ENCODE data around the gene PHLDA2. TPM values are rescaled to one million over a fixed set of nuclear protein-coding genes. Genes with fewer than 3 reads are reported as not detected.

PHLDA2 gene
- total RNA-seq, 1 experiment from 2014 or later = 111 TPM

DNA sequence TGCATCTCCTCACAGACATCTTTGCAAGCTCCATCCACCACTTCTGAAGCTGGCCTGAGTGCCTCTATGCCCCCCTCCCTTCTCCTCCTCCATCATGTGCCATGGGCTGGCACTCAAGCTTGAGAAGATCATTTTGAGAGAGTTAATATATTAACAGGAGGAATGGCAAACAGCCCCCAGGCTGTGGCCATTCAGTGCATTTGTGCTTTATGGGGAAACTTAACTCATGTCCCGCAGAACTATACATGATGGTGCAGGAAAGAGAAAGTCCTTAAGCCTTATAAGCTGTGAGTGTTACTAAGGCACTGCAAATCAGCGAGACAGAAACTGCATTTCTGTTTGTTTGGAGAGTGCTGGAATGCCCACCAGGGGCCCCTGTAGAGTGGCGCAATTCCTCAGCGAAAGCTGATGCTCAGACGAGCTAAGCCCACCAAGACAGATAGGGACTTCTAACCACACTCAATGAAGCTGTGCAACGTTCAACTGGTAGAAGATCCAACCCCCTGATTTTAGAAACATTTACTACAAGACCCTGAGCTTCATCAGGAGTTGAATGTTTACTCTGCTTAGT, 26.8 kb upstream of the PHLDA2 start:
- H3K36me3 Mint-ChIP-seq (ENCODE audit: insufficient read depth, unreplicated experiment) = peaks cover 75% of the 10 kb centered on the region
- CTCF ChIA-PET = no interaction called here
- no TSS peak for BruUV-seq (replicated peaks)
- intact Hi-C loops (cut with micrococcal nuclease; ENCODE audit: unreplicated experiment) = no loop called here
- peaks cover 12% of the 10 kb centered on the region for H3K4me1 Mint-ChIP-seq (ENCODE audit: low read depth, unreplicated experiment)
- TF ChIP-seq, protein P1, sequence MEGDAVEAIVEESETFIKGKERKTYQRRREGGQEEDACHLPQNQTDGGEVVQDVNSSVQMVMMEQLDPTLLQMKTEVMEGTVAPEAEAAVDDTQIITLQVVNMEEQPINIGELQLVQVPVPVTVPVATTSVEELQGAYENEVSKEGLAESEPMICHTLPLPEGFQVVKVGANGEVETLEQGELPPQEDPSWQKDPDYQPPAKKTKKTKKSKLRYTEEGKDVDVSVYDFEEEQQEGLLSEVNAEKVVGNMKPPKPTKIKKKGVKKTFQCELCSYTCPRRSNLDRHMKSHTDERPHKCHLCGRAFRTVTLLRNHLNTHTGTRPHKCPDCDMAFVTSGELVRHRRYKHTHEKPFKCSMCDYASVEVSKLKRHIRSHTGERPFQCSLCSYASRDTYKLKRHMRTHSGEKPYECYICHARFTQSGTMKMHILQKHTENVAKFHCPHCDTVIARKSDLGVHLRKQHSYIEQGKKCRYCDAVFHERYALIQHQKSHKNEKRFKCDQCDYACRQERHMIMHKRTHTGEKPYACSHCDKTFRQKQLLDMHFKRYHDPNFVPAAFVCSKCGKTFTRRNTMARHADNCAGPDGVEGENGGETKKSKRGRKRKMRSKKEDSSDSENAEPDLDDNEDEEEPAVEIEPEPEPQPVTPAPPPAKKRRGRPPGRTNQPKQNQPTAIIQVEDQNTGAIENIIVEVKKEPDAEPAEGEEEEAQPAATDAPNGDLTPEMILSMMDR (IDR thresholded peaks at IDR 0.05; ENCODE audit: unreplicated experiment) = no peak
- no peak overlapping the region for H3K4me3 Mint-ChIP-seq (ENCODE audit: low read depth, unreplicated experiment)
- H3K9me3 Mint-ChIP-seq (ENCODE audit: low read depth, unreplicated experiment) = no peaks in the 10 kb centered on the region
- no peaks in the 10 kb centered on the region for H3K27me3 Mint-ChIP-seq (ENCODE audit: unreplicated experiment)
- no peak overlapping the region for H3K27ac Mint-ChIP-seq (ENCODE audit: unreplicated experiment)
- DNase-seq = no peak

DNA sequence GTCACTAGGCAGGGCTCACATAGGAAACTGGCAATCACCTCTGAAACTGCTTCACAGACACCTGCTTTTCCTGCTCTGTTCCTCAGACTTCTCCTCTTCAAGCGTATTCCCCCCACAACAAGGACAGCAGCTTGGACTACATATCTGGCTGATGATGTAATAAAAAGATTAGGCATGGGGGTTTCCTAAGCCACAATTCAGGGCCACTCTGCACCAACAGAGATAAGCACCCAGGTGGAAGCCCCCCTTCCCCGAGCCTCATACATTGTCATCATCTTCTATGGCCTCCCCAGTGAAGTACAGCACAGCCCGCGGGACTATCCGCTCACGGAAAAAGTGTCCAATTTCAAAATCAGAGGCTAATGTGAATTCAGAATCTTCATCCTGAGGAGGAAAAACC, 25.0 kb upstream of the PHLDA2 start:
- peaks cover 27% of the 10 kb centered on the region for H3K4me1 Mint-ChIP-seq (ENCODE audit: low read depth, unreplicated experiment)
- no TSS peak for BruUV-seq (replicated peaks)
- H3K4me3 Mint-ChIP-seq (ENCODE audit: low read depth, unreplicated experiment) = no peak overlapping the region
- H3K9me3 Mint-ChIP-seq (ENCODE audit: low read depth, unreplicated experiment) = no peaks in the 10 kb centered on the region
- no peaks in the 10 kb centered on the region for H3K27me3 Mint-ChIP-seq (ENCODE audit: unreplicated experiment)
- no peak for DNase-seq
- CTCF ChIA-PET = interaction anchor here (1.9 kb wide), 1 partner anchor 14 kb away, joined by 4 read pairs; no protein-coding TSS in a partner anchor
- intact Hi-C loops (cut with micrococcal nuclease; ENCODE audit: unreplicated experiment) = no loop called here
- no peak overlapping the region for H3K27ac Mint-ChIP-seq (ENCODE audit: unreplicated experiment)
- TF ChIP-seq, protein P1 (IDR thresholded peaks at IDR 0.05; ENCODE audit: unreplicated experiment) = no peak
- peaks cover 71% of the 10 kb centered on the region for H3K36me3 Mint-ChIP-seq (ENCODE audit: insufficient read depth, unreplicated experiment)

DNA sequence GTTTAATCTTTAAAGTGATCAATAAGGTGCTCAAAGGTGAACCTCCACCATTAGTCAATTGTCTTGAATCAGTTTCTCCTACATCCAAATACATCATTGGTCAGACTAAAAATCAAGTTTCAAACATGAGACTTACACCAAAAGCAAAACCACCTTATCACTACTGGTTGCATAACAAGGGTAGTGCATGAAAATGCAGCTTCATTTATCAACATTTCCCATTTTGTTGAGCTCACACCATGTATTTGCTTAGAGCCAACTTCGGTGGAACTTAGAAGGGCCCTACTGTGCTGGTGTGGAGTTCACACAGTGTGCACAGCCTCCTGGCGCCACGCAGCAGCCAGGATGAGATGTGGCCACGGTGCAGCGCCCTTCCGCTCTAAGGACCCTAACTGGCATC, 23.1 kb upstream of the PHLDA2 start:
- CTCF ChIA-PET = no interaction called here
- no peak for DNase-seq
- Mint-ChIP-seq H3K27ac (ENCODE audit: unreplicated experiment) (no peak overlapping the region), H3K36me3 (ENCODE audit: insufficient read depth, unreplicated experiment) (peaks cover 71% of the 10 kb centered on the region), H3K9me3 (ENCODE audit: low read depth, unreplicated experiment) (no peaks in the 10 kb centered on the region), H3K4me3 (ENCODE audit: low read depth, unreplicated experiment) (no peak overlapping the region), H3K27me3 (ENCODE audit: unreplicated experiment) (no peaks in the 10 kb centered on the region), H3K4me1 (ENCODE audit: low read depth, unreplicated experiment) (peaks cover 35% of the 10 kb centered on the region)
- BruUV-seq (replicated peaks) = no TSS peak
- intact Hi-C loops (cut with micrococcal nuclease; ENCODE audit: unreplicated experiment) = no loop called here
- TF ChIP-seq, protein P1 (IDR thresholded peaks at IDR 0.05; ENCODE audit: unreplicated experiment) = no peak

DNA sequence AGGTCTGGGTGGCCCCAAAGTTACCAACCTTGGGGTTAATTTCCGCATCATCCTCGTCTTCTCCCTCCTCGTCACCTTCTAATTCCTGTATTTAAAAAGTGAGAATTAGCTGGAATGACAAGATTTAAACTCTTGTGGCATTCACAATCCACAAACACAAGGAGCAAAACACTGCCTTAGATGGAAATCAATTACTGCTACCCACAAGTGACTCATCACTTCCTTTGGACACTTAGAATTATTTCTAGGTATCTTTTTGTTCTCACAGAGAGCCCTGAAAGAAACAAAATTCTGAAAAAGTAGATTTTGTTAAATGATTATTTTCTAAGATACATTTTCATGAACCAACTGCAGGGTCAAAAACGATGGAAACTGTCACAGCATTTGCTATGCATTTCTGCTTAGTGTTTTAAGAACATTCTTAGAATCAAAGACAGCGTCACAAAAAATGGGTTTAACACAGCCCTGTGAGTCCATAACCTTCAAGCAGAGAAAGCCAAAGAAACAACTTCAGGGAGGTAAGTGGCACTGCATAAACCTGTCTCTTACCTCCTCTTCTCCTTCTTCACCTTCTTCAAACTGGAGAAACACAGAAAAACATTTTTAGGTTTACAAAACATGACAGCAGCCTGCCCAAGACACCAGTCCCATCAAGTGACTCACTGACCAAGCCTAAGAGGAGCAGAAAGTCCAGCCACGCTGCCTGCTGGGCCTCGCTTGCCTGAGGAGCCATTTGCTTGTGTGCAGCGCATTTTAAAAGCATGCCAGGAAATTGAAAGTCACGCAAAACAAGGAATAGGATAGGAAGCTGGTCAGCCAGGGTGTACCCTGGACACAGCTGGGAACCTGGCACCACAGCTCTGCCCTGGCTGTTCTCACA, 22.3 kb upstream of the PHLDA2 start:
- TF ChIP-seq, protein P1 (IDR thresholded peaks at IDR 0.05; ENCODE audit: unreplicated experiment) = no peak
- intact Hi-C loops (cut with micrococcal nuclease; ENCODE audit: unreplicated experiment) = no loop called here
- Mint-ChIP-seq H3K27me3 (ENCODE audit: unreplicated experiment) (no peaks in the 10 kb centered on the region), H3K36me3 (ENCODE audit: insufficient read depth, unreplicated experiment) (peaks cover 71% of the 10 kb centered on the region), H3K27ac (ENCODE audit: unreplicated experiment) (no peak overlapping the region), H3K4me1 (ENCODE audit: low read depth, unreplicated experiment) (peaks cover 35% of the 10 kb centered on the region), H3K9me3 (ENCODE audit: low read depth, unreplicated experiment) (no peaks in the 10 kb centered on the region), H3K4me3 (ENCODE audit: low read depth, unreplicated experiment) (no peak overlapping the region)
- no TSS peak for BruUV-seq (replicated peaks)
- no peak for DNase-seq
- CTCF ChIA-PET = no interaction called here
